Right lobe of liver (tissue), 4 donors: ENCODE measurements around the gene ECE1.

Experiments
- CTCF ChIP-seq, 4 donors: fragments of 200-600 bp in 3 of 4; fragments of 450-650 bp in 1 of 4; IDR thresholded peaks; one replicate each; pipeline versions ENCODE4 v1.5.1 to v1.8.0; 2016 to 2022; ENCODE audit warnings: antibody characterized with exemption in 4 of 4, mild to moderate bottlenecking in 2 of 4
- POLR2A ChIP-seq: fragments of 450-650 bp; IDR thresholded peaks from one replicate; pipeline ENCODE4 v1.6.1; 2017; ENCODE audit warnings: antibody characterized with exemption, mild to moderate bottlenecking
- donor health status: DM: no; HTN: no; CAD: no.
- donor health status: DM: no; HTN: no; CAD: no.
- donor health status: DM: no; HTN: yes; CAD: no.

GRCh38 chr1:21249940-21250493 is 40.2 kb downstream of the ECE1 start:
- no peak for TF ChIP-seq CTCF (IDR thresholded peaks at IDR 0.05)
- TF ChIP-seq POLR2A: no peak
